HepG2 (cell line): Measurements from ENCODE around the gene P3H4. TPM values are rescaled to one million over a fixed set of nuclear protein-coding genes. Genes with fewer than 3 reads are reported as not detected.

Source experiments
- BRD4 ChIP-seq: sonication (generic); formaldehyde crosslinking; IDR thresholded peaks from 2 replicates; pipeline ENCODE4 v1.4.0; 2020; ENCODE audit warnings: missing genetic modification reagents
- CEBPG ChIP-seq: IDR thresholded peaks from 2 replicates; pipeline ENCODE4 v1.6.1; 2016
- EP300 ChIP-seq, 3 experiments: sonication (generic) in 1 of 3; formaldehyde crosslinking in 1 of 3; IDR thresholded peaks; 2 replicates each; pipeline versions ENCODE4 v1.5.1 to v1.6.1; 2011 to 2020; ENCODE audit warnings: low read depth in 2 of 3, low read length in 2 of 3, borderline replicate concordance in 1 of 3, improper control_type of control experiment in 1 of 3, mild to moderate bottlenecking in 1 of 3, missing genetic modification reagents in 1 of 3, moderate library complexity in 1 of 3
- SCMH1 ChIP-seq: sonication (generic); formaldehyde crosslinking; IDR thresholded peaks from 2 replicates; pipeline ENCODE4 v1.9.0; 2021; ENCODE audit warnings: missing genetic modification reagents, mild to moderate bottlenecking, borderline replicate concordance
- ZBTB7A ChIP-seq: sonication (generic); formaldehyde crosslinking; IDR thresholded peaks from 2 replicates; pipeline ENCODE4 v1.8.0; 2022; ENCODE audit warnings: mild to moderate bottlenecking, missing genetic modification reagents
- ZFYVE20 ChIP-seq: sonication (generic); formaldehyde crosslinking; IDR thresholded peaks from 2 replicates; pipeline ENCODE4 v1.8.0; 2023; ENCODE audit warnings: low read depth, mild to moderate bottlenecking, moderate library complexity, missing genetic modification reagents, borderline replicate concordance
- ZNF232 ChIP-seq: sonication (generic); formaldehyde crosslinking; IDR thresholded peaks from 2 replicates; pipeline ENCODE4 v1.4.0; 2020; ENCODE audit warnings: missing genetic modification reagents, borderline replicate concordance
- ZNF256 ChIP-seq: sonication (generic); formaldehyde crosslinking; conservative IDR thresholded peaks from 2 replicates; pipeline ENCODE4 v1.4.0; 2020; ENCODE audit warnings: missing genetic modification reagents
- ZNF788 ChIP-seq: sonication (generic); formaldehyde crosslinking; IDR thresholded peaks from 2 replicates; pipeline ENCODE4 v1.5.0; 2020; ENCODE audit warnings: mild to moderate bottlenecking, missing genetic modification reagents, borderline replicate concordance
- polyA plus RNA-seq, 8 experiments: library from polyadenylated mRNA; depleted of rRNA in 3 of 8; stranded (reverse) in 7 of 8; unstranded in 1 of 8; fragments of >200 nt; fragmentation: Illumina TruSeq in 4 of 8; extraction: Trizol in 4 of 8; gene quantifications; 2 replicates each; pipeline versions ENCODE4 v1.2.1 to v1.2.3, GENCODE V29; 2011 to 2016; ENCODE audit warnings: low read depth in 4 of 8, missing spikeins in 1 of 8, mixed read lengths in 1 of 8; ENCODE audit not compliant: insufficient read depth in 1 of 8
- total RNA-seq, 5 experiments: library from RNA; depleted of rRNA; stranded (reverse); fragments of >200 nt; fragmentation: Illumina TruSeq; extraction: Trizol; gene quantifications; 2 replicates each; pipeline ENCODE4 v1.2.3, GENCODE V29; 2016; ENCODE audit warnings: low read depth in 1 of 5
- TF ChIP-seq, protein P1 (sequence below): sonication (generic); formaldehyde crosslinking; IDR thresholded peaks from 2 replicates; pipeline ENCODE4 v1.9.0; 2021; ENCODE audit warnings: mild to moderate bottlenecking, missing genetic modification reagents
- TF ChIP-seq, protein P2 (sequence below): sonication (generic); formaldehyde crosslinking; IDR thresholded peaks from 2 replicates; pipeline ENCODE4 v1.8.1; 2023; ENCODE audit warnings: mild to moderate bottlenecking, inconsistent platforms, moderate library complexity, missing genetic modification reagents, borderline replicate concordance
- TF ChIP-seq, protein P3 (sequence below): sonication (generic); formaldehyde crosslinking; IDR thresholded peaks from 2 replicates; pipeline ENCODE4 v1.5.1; 2020; ENCODE audit warnings: missing genetic modification reagents, mild to moderate bottlenecking, borderline replicate concordance
- TF ChIP-seq, protein P4 (sequence below): sonication (generic); formaldehyde crosslinking; IDR thresholded peaks from 2 replicates; pipeline ENCODE4 v1.5.0; 2020; ENCODE audit warnings: mild to moderate bottlenecking, missing genetic modification reagents

The P3H4 gene
- total and polyA plus RNA-seq, 2 of the 13 experiments (the other 11 are each of a cell fraction or from before 2014, with no cell fraction given) = 37.1 to 50.6 TPM

DNA sequence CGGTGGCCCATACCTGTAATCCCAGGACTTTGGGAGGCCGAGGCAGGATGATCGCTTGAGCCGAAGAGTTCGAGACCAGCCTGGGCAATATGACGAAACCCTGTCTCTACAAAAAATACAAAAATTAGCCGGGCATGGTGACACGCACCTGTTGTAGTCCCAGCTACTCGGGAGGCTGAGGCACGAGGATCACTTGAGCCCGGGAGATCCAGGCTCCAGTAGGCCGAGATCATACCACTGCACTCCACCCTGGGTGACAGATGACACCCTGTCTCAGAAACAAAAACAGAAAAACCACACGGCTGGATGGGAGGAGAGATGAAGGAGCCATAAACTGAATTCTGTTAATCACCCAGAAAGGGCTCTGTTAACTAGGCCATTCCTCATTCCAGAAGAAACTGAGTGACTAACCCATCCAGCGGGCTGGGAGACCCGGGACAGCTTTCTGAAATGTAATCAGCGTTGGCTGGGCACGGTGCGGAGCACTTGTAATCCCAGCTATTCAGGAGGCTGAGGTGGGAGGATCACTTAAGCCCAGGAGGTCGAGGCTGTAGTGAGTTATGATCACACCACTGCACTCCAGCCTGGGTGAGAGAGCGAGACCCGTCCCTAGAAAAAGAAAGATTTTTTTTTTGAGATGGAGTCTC lies 24.9 kb upstream of the P3H4 start (continued):
- TF ChIP-seq, protein P1, sequence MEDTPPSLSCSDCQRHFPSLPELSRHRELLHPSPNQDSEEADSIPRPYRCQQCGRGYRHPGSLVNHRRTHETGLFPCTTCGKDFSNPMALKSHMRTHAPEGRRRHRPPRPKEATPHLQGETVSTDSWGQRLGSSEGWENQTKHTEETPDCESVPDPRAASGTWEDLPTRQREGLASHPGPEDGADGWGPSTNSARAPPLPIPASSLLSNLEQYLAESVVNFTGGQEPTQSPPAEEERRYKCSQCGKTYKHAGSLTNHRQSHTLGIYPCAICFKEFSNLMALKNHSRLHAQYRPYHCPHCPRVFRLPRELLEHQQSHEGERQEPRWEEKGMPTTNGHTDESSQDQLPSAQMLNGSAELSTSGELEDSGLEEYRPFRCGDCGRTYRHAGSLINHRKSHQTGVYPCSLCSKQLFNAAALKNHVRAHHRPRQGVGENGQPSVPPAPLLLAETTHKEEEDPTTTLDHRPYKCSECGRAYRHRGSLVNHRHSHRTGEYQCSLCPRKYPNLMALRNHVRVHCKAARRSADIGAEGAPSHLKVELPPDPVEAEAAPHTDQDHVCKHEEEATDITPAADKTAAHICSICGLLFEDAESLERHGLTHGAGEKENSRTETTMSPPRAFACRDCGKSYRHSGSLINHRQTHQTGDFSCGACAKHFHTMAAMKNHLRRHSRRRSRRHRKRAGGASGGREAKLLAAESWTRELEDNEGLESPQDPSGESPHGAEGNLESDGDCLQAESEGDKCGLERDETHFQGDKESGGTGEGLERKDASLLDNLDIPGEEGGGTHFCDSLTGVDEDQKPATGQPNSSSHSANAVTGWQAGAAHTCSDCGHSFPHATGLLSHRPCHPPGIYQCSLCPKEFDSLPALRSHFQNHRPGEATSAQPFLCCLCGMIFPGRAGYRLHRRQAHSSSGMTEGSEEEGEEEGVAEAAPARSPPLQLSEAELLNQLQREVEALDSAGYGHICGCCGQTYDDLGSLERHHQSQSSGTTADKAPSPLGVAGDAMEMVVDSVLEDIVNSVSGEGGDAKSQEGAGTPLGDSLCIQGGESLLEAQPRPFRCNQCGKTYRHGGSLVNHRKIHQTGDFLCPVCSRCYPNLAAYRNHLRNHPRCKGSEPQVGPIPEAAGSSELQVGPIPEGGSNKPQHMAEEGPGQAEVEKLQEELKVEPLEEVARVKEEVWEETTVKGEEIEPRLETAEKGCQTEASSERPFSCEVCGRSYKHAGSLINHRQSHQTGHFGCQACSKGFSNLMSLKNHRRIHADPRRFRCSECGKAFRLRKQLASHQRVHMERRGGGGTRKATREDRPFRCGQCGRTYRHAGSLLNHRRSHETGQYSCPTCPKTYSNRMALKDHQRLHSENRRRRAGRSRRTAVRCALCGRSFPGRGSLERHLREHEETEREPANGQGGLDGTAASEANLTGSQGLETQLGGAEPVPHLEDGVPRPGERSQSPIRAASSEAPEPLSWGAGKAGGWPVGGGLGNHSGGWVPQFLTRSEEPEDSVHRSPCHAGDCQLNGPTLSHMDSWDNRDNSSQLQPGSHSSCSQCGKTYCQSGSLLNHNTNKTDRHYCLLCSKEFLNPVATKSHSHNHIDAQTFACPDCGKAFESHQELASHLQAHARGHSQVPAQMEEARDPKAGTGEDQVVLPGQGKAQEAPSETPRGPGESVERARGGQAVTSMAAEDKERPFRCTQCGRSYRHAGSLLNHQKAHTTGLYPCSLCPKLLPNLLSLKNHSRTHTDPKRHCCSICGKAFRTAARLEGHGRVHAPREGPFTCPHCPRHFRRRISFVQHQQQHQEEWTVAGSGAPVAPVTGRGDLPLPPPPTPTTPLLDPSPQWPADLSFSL (CRISPR knock-in tag) = 0 out of 2 replicates have a peak, but pooled peaks have one; percentile 42
- TF ChIP-seq, protein P2, sequence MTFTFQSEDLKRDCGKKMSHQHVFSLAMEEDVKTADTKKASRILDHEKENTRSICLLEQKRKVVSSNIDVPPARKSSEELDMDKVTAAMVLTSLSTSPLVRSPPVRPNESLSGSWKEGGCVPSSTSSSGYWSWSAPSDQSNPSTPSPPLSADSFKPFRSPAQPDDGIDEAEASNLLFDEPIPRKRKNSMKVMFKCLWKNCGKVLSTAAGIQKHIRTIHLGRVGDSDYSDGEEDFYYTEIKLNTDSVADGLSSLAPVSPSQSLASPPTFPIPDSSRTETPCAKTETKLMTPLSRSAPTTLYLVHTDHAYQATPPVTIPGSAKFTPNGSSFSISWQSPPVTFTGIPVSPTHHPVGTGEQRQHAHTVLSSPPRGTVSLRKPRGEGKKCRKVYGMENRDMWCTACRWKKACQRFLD (CRISPR knock-in tag) = no peak
- TF ChIP-seq ZNF256 (CRISPR knock-in tag) (no peak), ZNF788 (CRISPR knock-in tag) (peak; percentile 18; the same call in 1 of the 2 replicates), SCMH1 (CRISPR knock-in tag) (no peak), ZNF232 (CRISPR knock-in tag) (0 out of 2 replicates have a peak, but pooled peaks have one; percentile 35), ZBTB7A (CRISPR knock-in tag) (no peak), ZFYVE20 (no peak), CEBPG (peak; percentile 51; the same call in 1 of the 2 replicates), BRD4 (peak; percentile 21; the same call in 1 of the 2 replicates), EP300 (IDR thresholded peaks at IDR 0.05; ENCODE audit: low read depth in 2 of 2, low read length in 2 of 2) (no peak), EP300 (CRISPR knock-in tag; IDR thresholded peaks at IDR 0.05; ENCODE audit: borderline replicate concordance) (no peak)
- TF ChIP-seq, protein P3, sequence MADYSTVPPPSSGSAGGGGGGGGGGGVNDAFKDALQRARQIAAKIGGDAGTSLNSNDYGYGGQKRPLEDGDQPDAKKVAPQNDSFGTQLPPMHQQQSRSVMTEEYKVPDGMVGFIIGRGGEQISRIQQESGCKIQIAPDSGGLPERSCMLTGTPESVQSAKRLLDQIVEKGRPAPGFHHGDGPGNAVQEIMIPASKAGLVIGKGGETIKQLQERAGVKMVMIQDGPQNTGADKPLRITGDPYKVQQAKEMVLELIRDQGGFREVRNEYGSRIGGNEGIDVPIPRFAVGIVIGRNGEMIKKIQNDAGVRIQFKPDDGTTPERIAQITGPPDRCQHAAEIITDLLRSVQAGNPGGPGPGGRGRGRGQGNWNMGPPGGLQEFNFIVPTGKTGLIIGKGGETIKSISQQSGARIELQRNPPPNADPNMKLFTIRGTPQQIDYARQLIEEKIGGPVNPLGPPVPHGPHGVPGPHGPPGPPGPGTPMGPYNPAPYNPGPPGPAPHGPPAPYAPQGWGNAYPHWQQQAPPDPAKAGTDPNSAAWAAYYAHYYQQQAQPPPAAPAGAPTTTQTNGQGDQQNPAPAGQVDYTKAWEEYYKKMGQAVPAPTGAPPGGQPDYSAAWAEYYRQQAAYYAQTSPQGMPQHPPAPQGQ (CRISPR knock-in tag) = 0 out of 2 replicates have a peak, but pooled peaks have one; percentile 17
- TF ChIP-seq, protein P4, sequence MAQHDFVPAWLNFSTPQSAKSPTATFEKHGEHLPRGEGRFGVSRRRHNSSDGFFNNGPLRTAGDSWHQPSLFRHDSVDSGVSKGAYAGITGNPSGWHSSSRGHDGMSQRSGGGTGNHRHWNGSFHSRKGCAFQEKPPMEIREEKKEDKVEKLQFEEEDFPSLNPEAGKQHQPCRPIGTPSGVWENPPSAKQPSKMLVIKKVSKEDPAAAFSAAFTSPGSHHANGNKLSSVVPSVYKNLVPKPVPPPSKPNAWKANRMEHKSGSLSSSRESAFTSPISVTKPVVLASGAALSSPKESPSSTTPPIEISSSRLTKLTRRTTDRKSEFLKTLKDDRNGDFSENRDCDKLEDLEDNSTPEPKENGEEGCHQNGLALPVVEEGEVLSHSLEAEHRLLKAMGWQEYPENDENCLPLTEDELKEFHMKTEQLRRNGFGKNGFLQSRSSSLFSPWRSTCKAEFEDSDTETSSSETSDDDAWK (CRISPR knock-in tag) = no peak
